HG02759 (cell line): Measurements from ENCODE around the gene OR4K2.
"Not testable (repeated sequence)": the region's sequence is repeated elsewhere in the genome, so short reads cannot be mapped to it uniquely, and the experiment has no call there.

Experiments
- ATAC-seq: cut with Tn5 transposase; IDR thresholded peaks from one replicate; pipeline ENCODE4 v1.9.1; 2021; ENCODE audit warnings: mild to moderate bottlenecking, moderate library complexity; ENCODE audit not compliant: unreplicated experiment

The OR4K2 gene

DNA sequence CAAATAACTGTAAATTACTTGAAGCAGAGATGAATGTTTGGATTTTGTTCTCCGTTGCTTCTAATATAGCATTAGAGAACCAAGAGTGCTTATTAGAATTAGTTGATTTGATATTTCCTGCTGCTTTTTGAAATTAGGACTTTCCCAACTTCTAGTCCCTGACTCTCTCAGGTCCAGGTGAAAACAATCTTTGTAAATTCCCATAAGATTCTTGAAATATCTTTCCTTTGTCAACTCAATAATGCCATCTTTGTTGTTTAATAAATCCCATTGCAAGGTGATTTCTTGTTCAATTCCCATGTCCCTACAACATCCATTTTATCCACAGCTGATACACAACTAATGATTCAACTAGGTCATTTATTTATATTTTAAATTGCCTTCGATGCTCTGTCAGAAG lies at the start of gene OR4K2:
TSS of gene OR4K2 (plus strand) at position 301 of the 400 bp plus-strand sequence. CDS start 1,126 bp downstream, outside the sequence.
- ATAC-seq: no peak

- ATAC-seq: not testable (repeated sequence)
Measured at GRCh38 chr14:19827626-19828244, 47.2 kb upstream of the OR4K2 start.

- ATAC-seq: no peak
Measured at GRCh38 chr14:19828314-19828713, 46.6 kb upstream of the OR4K2 start.

DNA sequence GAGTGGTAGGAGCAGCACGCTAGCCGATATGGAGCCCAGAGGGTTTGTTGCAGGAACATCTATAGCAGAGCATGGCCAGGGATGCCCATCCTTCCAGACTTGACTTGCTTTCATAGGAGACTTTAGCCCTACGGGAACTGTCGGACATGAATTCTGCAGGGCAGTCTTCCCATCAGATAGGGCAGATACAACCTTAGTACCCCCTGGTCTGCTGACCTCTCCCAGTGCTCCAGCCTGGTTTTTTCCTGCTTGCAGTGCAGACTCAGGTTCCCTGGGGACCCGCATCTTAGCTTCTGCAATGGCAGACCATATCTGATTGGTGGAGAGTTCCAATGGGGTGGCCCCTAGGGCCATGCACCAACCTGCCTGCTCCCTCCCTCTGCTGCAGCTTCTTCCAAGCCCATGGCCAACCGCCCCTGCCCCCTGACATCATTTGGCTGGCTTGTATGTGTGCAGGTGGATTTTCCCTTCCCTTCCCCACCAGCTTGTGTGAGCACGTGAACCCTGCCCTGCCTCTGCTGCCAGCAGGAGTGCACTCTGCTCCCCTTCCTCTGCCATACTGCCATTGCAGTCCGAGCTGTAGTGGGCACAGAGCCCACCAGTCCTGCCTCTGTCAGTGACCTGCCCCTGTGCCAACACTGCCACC lies 40.6 kb upstream of the OR4K2 start:
- not testable (repeated sequence) for ATAC-seq

- ATAC-seq: no peak
Measured at GRCh38 chr14:19838433-19838832, 36.5 kb upstream of the OR4K2 start.

DNA sequence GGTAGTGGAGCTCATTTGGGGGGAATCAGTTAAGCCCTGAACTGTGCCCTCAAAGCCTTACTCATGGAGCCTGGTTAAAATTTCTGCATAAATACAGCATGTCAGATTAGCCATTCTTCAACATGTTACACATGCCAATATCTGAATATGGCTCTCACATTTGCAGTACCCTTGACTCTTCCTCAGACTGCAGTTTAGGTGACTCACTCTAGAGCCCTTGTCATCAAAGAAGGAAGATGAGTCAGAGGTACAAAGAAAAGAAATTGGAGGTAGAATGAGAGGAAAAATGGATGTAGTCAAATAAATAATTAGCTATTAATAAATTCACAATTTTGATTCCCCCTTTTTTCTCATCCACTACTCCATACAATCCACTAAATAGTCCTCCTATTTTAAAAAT lies 23.6 kb upstream of the OR4K2 start:
- ATAC-seq: no peak

- not testable (repeated sequence) for ATAC-seq
Measured at GRCh38 chr14:19866061-19866669, 8.8 kb upstream of the OR4K2 start.

GRCh38 chr14:19873178-19873577 lies 1.8 kb upstream of the OR4K2 start:
- no peak for ATAC-seq

- ATAC-seq: no peak
Measured at GRCh38 chr14:19878029-19878642, 3.2 kb downstream of the OR4K2 start.

DNA sequence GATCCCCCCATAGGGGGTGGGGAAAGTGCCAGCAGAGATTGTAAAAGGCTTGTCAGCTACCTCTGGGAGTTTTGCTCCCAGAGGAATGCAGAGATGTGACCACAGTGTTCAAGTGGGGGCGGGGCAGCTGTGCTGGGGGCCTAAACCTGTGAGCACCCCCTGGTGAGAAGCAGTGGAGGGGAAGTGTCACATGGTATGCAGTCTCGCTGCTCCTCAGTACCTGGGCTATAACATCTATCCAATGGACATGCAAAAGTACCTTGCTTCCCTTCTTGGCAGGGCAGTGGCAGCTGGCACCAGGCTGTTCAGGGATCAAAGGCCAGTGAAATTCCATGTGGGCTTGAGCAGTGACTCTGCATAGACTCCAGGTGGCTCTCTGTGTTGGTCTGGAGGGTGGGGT lies 20.3 kb downstream of the OR4K2 start:
- no peak for ATAC-seq

- ATAC-seq: no peak
Measured at GRCh38 chr14:19900999-19901398, 26.1 kb downstream of the OR4K2 start.

DNA sequence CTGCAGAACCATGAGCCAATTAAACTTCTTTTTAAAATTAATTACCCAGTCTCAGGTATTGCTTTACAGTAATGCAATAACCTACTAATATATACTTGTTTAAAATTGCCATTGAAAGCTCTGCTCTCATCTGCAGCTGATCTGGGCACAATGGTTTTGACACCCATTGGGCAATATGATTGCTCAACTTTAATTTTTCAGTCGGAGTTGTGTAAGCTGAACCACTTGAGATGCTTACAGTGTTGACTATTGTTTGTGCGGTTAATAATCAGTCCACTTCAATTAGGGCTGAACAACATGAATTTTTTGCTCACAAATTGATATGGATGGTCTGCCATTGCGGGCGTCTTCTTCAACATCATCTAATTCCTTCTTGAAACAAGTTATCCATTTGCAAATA lies 27.5 kb downstream of the OR4K2 start:
- ATAC-seq: no peak

DNA sequence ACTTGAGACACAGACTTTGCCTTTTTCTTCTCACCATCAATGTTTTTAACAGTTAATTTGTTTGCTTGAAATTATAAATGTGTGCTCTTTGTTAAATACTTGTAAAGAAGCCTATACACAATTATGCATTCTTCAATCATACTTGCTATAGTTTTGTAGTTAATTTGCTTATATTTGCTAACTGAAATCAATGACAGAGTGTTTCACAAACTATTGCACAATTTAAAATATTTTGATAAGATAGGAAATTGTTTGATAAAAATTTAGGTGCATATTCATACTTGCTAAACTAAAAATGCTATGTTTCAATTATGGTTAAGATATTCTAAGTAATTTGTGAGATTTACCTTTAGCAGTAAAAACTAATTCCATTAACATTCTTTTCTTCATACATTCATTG lies 31.7 kb downstream of the OR4K2 start:
- no peak for ATAC-seq

DNA sequence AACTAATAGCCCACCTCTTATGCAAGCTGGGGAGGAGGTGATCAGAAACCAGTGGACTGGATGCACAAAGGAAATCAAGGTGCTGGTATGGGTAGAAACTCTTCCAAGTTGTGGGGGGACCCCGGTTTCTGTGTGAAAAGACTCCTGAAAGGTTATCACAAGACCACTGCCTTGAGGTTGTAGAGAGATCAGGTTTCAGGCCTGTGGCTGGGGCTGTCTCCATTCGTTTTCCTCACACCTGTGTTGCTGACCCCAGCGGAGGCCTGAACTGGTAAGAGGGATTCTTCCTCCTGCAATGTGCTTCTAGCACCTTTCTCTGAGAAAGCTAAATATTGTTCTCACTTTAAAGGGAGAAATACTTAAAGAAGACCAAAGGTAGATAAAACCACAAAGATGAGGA lies 36.2 kb downstream of the OR4K2 start:
- no peak for ATAC-seq

- no peak for ATAC-seq
Measured at GRCh38 chr14:19917243-19917642, 42.3 kb downstream of the OR4K2 start.

GRCh38 chr14:19917955-19918518 lies 43.1 kb downstream of the OR4K2 start:
- ATAC-seq: no peak

GRCh38 chr14:19918553-19919264 lies 43.8 kb downstream of the OR4K2 start:
- ATAC-seq: no peak

DNA sequence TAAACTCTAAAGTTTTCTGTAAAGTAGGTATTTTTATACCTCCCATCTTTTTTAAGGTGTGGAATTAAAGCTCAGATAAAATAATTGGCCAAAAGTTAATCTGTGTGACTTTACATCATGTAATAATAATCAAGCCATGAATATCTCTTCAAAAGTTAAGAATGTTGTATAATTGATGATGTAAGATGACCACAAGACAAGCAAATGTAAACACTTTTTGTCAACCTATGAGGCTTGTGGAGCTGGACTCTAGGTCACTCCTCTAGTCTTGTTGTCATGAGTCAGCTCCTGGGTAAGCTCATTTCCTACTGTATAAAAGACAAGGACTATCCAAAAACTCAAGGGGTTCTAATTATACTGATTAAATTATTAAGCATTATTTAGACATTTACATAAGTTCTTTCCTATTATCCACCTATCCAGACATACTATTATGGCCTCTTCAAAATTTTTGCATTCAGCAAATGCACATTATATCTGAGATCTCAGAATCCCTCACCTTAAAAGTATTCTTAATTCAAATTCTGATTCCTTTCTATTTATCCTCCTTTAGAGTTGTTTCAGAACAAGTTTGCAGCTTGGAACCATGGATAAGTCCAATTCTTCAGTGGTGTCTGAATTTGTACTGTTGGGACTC lies 45.2 kb downstream of the OR4K2 start, which contains the start of gene OR4K5:
TSS of gene OR4K5 (plus strand) at position 587 of the 637 bp plus-strand sequence. CDS start at position 587, 0 bp downstream.
- no peak for ATAC-seq

DNA sequence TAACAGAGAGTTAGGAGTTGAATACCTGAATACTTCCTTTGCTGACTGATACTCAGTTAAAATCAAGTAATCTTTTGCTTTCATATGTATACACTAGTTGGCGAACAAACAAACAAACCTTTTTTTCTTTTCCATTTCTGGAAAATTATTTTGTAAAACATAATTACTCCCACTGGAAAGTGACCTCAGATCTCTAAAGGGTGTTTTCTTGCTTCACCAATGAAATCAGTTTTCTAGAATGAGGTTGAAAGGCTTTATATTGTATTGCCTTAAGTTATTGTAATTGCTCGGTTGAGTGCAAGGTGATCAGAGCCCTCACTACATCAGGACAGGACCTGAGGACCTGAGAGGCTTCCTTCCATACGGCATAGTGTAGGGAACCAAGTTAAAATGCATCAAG lies 55.7 kb downstream of the OR4K2 start, which contains the start of gene OR4K1:
TSS of gene OR4K1 (plus strand) at position 301 of the 400 bp plus-strand sequence. CDS start 4,750 bp downstream, outside the sequence.
- ATAC-seq: no peak
